ENCODE measurements around the gene PFKFB2.

The PFKFB2 gene

GRCh38 chr1:207021876-207022596, 31.0 kb upstream of the PFKFB2 start:
- DNase-seq (ENCODE audit: low read depth in 2 of 2): no peak

- DNase-seq (ENCODE audit: low read depth in 2 of 2): no peak
These were observed 29.9 kb upstream of the PFKFB2 start for GRCh38 chr1:207022996-207023679.

- no peak for DNase-seq (ENCODE audit: low read depth in 2 of 2)
These were observed 28.6 kb upstream of the PFKFB2 start for GRCh38 chr1:207024202-207025145.

- DNase-seq (ENCODE audit: low read depth in 2 of 2): no peak
These were observed 27.8 kb upstream of the PFKFB2 start for GRCh38 chr1:207025146-207025880.

GRCh38 chr1:207026104-207026534, 27.0 kb upstream of the PFKFB2 start:
- no peak for DNase-seq (ENCODE audit: low read depth in 2 of 2)

- no peak for DNase-seq (ENCODE audit: low read depth in 2 of 2)
These were observed 25.8 kb upstream of the PFKFB2 start for GRCh38 chr1:207027206-207027777.

GRCh38 chr1:207027921-207028320, 25.2 kb upstream of the PFKFB2 start:
- DNase-seq (ENCODE audit: low read depth in 2 of 2): no peak

- no peak for DNase-seq (ENCODE audit: low read depth in 2 of 2)
These were observed 24.0 kb upstream of the PFKFB2 start for GRCh38 chr1:207028884-207029650.

- no peak for DNase-seq (ENCODE audit: low read depth in 2 of 2)
These were observed 23.2 kb upstream of the PFKFB2 start for GRCh38 chr1:207029701-207030521.

- no peak for DNase-seq (ENCODE audit: low read depth in 2 of 2)
These were observed 22.5 kb upstream of the PFKFB2 start for GRCh38 chr1:207030522-207031009.

GRCh38 chr1:207031016-207031415, 22.1 kb upstream of the PFKFB2 start:
- no peak for DNase-seq (ENCODE audit: low read depth in 2 of 2)

- DNase-seq (ENCODE audit: low read depth in 2 of 2): no peak
These were observed 21.3 kb upstream of the PFKFB2 start for GRCh38 chr1:207031632-207032264.

GRCh38 chr1:207032528-207033017, 20.5 kb upstream of the PFKFB2 start, which contains the start of gene C1orf116:
Gene C1orf116, minus strand, starts transcription at chr1:207032756. Its CDS starts 5,158 bp downstream, at chr1:207027598.
- DNase-seq (ENCODE audit: low read depth in 2 of 2): no peak

- no peak for DNase-seq (ENCODE audit: low read depth in 2 of 2)
These were observed 19.8 kb upstream of the PFKFB2 start for GRCh38 chr1:207033302-207033701.

- DNase-seq (ENCODE audit: low read depth in 2 of 2): no peak
These were observed 18.9 kb upstream of the PFKFB2 start for GRCh38 chr1:207034208-207034607.

- DNase-seq (ENCODE audit: low read depth in 2 of 2): no peak
These were observed 18.1 kb upstream of the PFKFB2 start for GRCh38 chr1:207034998-207035397.

GRCh38 chr1:207035877-207036551, 17.1 kb upstream of the PFKFB2 start:
- no peak for DNase-seq (ENCODE audit: low read depth in 2 of 2)

- no peak for DNase-seq (ENCODE audit: low read depth in 2 of 2)
These were observed 16.2 kb upstream of the PFKFB2 start for GRCh38 chr1:207036865-207037264.
